CD4-positive, alpha-beta T cell treated with Interleukin-1 beta for 1 hour (primary cell): Measurements from ENCODE around the gene RARG.
"Not testable (repeated sequence)": the region's sequence is repeated elsewhere in the genome, so short reads cannot be mapped to it uniquely, and the experiment has no call there.

Experiments used
- DNase-seq, 2 donors: peaks; one replicate each; pipeline ENCODE4 v3.0.0-alpha.2; 2020 to 2022

RARG gene

DNA sequence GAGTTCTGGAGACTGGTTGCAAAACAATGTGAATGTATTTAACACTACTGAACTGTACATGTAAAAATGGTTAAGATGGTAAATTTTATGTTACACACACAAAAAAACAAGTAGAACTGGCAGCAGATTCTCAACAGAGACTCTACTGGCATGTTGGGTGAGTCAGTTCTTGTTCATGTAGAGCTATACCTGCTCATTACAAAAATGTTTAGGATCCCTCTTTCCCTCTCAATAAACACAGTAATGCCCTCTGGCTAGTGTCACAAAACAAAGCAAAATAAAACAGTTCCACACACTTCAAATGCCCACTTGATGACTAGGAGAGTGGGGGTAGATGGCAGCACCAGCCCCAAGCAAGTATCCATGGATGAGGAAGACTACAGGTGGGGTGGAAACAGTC, 65.2 kb downstream of the RARG start:
- no peak for DNase-seq

DNA sequence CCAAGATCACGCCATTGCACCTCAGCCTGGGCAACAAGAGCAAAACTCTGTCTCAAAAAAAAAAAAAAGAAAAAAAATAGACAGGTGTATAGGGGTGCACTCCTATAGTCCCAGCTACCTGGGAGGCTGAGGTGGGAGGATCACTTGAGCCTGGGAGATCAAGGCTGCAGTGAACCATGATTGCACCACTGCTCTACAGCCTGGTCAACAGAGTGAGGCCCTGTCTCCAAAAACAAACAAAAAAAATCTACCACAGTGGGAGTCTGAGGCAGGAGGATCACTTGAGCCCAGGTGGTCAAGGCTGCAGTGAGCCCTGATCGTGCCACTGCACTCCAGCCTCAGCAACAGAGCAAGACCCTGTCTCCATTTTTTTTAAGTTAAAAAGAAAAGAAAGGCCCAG, 69.0 kb downstream of the RARG start:
- DNase-seq, result not testable (repeated sequence)

DNA sequence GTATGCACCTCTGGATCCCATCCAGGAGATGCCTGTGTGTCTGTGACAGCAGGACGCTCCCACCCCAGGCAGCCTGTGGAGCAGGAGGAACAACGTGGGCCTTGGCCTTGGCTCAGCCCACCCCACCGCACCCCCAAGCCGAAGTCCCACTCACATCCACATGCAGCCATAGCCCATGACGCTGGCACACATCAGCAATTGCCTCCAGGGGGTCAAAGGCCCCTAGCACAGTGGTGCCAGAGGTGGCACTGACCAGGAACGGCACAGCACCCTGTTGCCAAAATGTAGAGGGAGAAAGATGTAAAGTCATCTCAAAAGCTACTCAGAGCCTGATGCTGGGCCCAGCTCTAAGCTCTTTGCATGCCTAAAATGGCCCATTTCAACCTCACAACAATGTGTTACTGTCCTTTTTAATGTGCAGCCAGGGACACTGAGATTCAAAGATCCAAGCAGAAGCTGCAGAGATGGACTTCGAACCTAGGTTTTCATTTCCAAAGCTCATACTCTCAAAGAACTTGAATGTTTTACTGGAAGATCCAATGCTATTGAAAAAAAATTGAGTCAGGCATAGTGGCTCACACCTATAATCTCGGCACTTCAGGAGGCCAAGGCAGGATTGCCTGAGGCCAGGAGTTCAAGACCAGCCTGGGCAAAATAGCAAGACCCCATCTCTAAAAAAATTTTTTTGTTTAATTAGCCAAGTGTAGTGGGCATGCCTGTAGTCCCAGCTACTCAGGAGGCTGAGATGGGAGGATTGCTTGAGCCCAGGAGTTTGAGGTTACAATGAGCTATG, 70.7 kb downstream of the RARG start:
- no peak for DNase-seq

DNA sequence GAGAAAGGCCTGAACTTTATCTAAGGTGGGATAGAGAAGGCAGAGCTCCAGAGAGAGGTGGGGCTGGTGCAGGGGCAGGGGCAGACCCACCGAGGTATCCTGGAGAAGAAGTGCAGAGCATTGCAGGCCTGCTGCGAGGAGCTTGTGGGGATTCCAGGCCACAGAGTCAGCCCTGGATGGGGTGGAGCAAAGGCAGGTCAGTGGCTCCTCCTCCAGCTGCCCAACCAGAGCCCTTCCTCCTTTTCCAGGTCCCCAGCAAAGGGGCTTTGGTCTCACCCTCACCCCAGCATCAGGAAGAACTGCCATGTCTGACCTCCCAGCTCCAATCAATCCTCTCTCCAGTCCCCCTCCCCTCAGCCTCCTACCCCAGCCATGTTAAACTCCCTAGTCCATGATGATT, 71.3 kb downstream of the RARG start:
- no peak for DNase-seq
